Naive B cell (primary cell): ENCODE data around the gene GPM6B. TPM values are rescaled to one million over a fixed set of nuclear protein-coding genes. Genes with fewer than 3 reads are reported as not detected.
"Not testable (repeated sequence)": the region's sequence is repeated elsewhere in the genome, so short reads cannot be mapped to it uniquely, and the experiment has no call there.

Source experiments
- ATAC-seq, 2 donors: fragments of 150-1000 bp; cut with Tn5 transposase; 2 replicates each; pipeline ENCODE4 v1.10.0; 2021; ENCODE audit warnings: low read depth in 2 of 2, mild to moderate bottlenecking in 2 of 2, moderate library complexity in 2 of 2
- DNase-seq: peaks from one replicate; pipeline ENCODE4 v3.0.0; 2022
- H3K27ac Mint-ChIP-seq, 6 donors: one replicate each; pipeline ENCODE4 v1.8.0; 2020 to 2022; ENCODE audit warnings: mild to moderate bottlenecking in 6 of 6, mixed read lengths in 6 of 6, moderate library complexity in 5 of 6, inconsistent platforms in 2 of 6
- H3K27me3 Mint-ChIP-seq, 3 donors: one replicate each; pipeline ENCODE4 v1.8.0; 2021 to 2022; ENCODE audit warnings: mixed read lengths in 3 of 3, mild to moderate bottlenecking in 1 of 3
- H3K36me3 Mint-ChIP-seq, 2 donors: one replicate each; pipeline ENCODE4 v1.8.0; 2020 to 2022; ENCODE audit warnings: mixed read lengths in 2 of 2, inconsistent platforms in 1 of 2, mild to moderate bottlenecking in 1 of 2
- H3K4me1 Mint-ChIP-seq, 3 donors: one replicate each; pipeline ENCODE4 v1.8.0; 2020 to 2022; ENCODE audit warnings: mixed read lengths in 3 of 3, inconsistent platforms in 1 of 3, mild to moderate bottlenecking in 1 of 3, moderate library complexity in 1 of 3
- H3K4me3 Mint-ChIP-seq, 8 donors: one replicate each; pipeline ENCODE4 v1.8.0; 2020 to 2022; ENCODE audit warnings: mild to moderate bottlenecking in 8 of 8, mixed read lengths in 8 of 8, moderate library complexity in 8 of 8, inconsistent platforms in 2 of 8
- H3K9me3 Mint-ChIP-seq, 7 donors: one replicate each; pipeline ENCODE4 v1.8.0; 2020 to 2022; ENCODE audit warnings: mixed read lengths in 7 of 7, mild to moderate bottlenecking in 5 of 7, inconsistent platforms in 2 of 7, moderate library complexity in 1 of 7
- polyA plus RNA-seq, 6 donors: library from polyadenylated mRNA; unstranded; fragments of 300-500 nt; fragmentation: Illumina TruSeq; gene quantifications; one replicate each; pipeline ENCODE4 v1.2.3, GENCODE V29; 2021; ENCODE audit warnings: low read depth in 6 of 6

The GPM6B gene
- polyA plus RNA-seq, 6 donors from 2014 or later = 0.30 to 0.94 (median 0.78) TPM

- Mint-ChIP-seq H3K36me3 (peaks cover 18 to 42% of the 10 kb centered on the region in 2 donors), H3K4me1 (peaks cover 44 to 60% (median 44%) of the 10 kb centered on the region in 3 donors), H3K9me3 (peaks cover 0 to 13% (median 2%) of the 10 kb centered on the region in 7 donors)
- not testable (repeated sequence) for H3K27me3 Mint-ChIP-seq, H3K4me3 Mint-ChIP-seq, ATAC-seq, H3K27ac Mint-ChIP-seq, DNase-seq
Observed at GRCh38 chrX:13726583-13726982, 90.3 kb downstream of the GPM6B start.

GRCh38 chrX:13724878-13725277 lies 92.0 kb downstream of the GPM6B start:
- H3K27ac Mint-ChIP-seq = peak overlapping the region in 1 of 6 donors; percentile 53
- H3K4me1 Mint-ChIP-seq = peaks cover 42 to 56% (median 45%) of the 10 kb centered on the region in 3 donors
- not testable (repeated sequence) for H3K4me3 Mint-ChIP-seq, H3K9me3 Mint-ChIP-seq, ATAC-seq, H3K27me3 Mint-ChIP-seq, DNase-seq
- peaks cover 13 to 55% of the 10 kb centered on the region in 2 donors for H3K36me3 Mint-ChIP-seq

GRCh38 chrX:13721819-13722519 lies 94.9 kb downstream of the GPM6B start:
- Mint-ChIP-seq H3K4me3 (peak overlapping the region in 3 of 8 donors; percentile 13 to 62 (median 16)), H3K27ac (peak overlapping the region in 3 of 6 donors; percentile 46 to 70 (median 66)), H3K36me3 (peaks cover 20 to 46% of the 10 kb centered on the region in 2 donors), H3K4me1 (peaks cover 21 to 37% (median 34%) of the 10 kb centered on the region in 3 donors), H3K9me3 (peaks cover 0 to 5% (median 0%) of the 10 kb centered on the region in 7 donors), H3K27me3 (no peaks in the 10 kb centered on the region)
- DNase-seq (no peak), ATAC-seq (peak; percentile 49 to 51)

GRCh38 chrX:13721371-13721770 lies 95.5 kb downstream of the GPM6B start:
- peaks cover 21 to 40% of the 10 kb centered on the region in 2 donors for H3K36me3 Mint-ChIP-seq
- H3K4me3 Mint-ChIP-seq = no peak overlapping the region
- peak overlapping the region in 1 of 6 donors; percentile 34 for H3K27ac Mint-ChIP-seq
- ATAC-seq (no peak), DNase-seq (no peak)
- H3K9me3 Mint-ChIP-seq = peaks cover 0 to 3% (median 0%) of the 10 kb centered on the region in 7 donors
- H3K27me3 Mint-ChIP-seq = no peaks in the 10 kb centered on the region
- peaks cover 16 to 32% (median 32%) of the 10 kb centered on the region in 3 donors for H3K4me1 Mint-ChIP-seq

Other genes starting within 250 kb of the GPM6B start
- gene EGFL6, start 247.5 kb downstream of the GPM6B start, polyA plus RNA-seq = not detected
- 10 to 100 TPM; 10.5 to 14.1 (median 13.3) TPM for gene TCEANC, start 164.0 kb downstream of the GPM6B start, polyA plus RNA-seq
- gene RAB9A, start 128.0 kb downstream of the GPM6B start, polyA plus RNA-seq = 10 to 100 TPM; 15.7 to 28.1 (median 20.1) TPM
- 10 to 100 TPM; 39.9 to 53.9 (median 46.4) TPM for gene TRAPPC2, start 82.5 kb downstream of the GPM6B start, polyA plus RNA-seq
- gene OFD1, start 82.3 kb downstream of the GPM6B start, polyA plus RNA-seq = 10 to 100 TPM; 26.5 to 60.5 (median 50.4) TPM
- gene GEMIN8, start 212.8 kb upstream of the GPM6B start, polyA plus RNA-seq = 10 to 100 TPM; 13.0 to 24.7 (median 20.6) TPM